ENCODE measurements around the gene PRR35.

The PRR35 gene

GRCh38 chr16:549544-550263 lies 10.5 kb upstream of the PRR35 start:
- H3K4me3 ChIP-seq (ENCODE audit: insufficient read depth, low read depth, low read length, poor library complexity, severe bottlenecking): no peak overlapping the region
- H3K27ac ChIP-seq (ENCODE audit: insufficient read depth, low read length, poor library complexity, severe bottlenecking): no peak overlapping the region
- no peaks in the 10 kb centered on the region for H3K27me3 ChIP-seq (replicated peaks; ENCODE audit: control insufficient read depth, insufficient read depth, low read length, poor library complexity, severe bottlenecking)
- H3K4me1 ChIP-seq (ENCODE audit: control insufficient read depth, insufficient read depth, low read length, poor library complexity, severe bottlenecking): peaks cover 3% of the 10 kb centered on the region
- DNase-seq: no peak
- no peaks in the 10 kb centered on the region for H3K9me3 ChIP-seq (ENCODE audit: control insufficient read depth, low read length)
- H3K36me3 ChIP-seq (ENCODE audit: control insufficient read depth, insufficient read depth, low read length): peaks cover 32% of the 10 kb centered on the region

GRCh38 chr16:551210-551609 lies 9.0 kb upstream of the PRR35 start:
- H3K9me3 ChIP-seq (ENCODE audit: control insufficient read depth, low read length): no peaks in the 10 kb centered on the region
- peaks cover 3% of the 10 kb centered on the region for H3K4me1 ChIP-seq (ENCODE audit: control insufficient read depth, insufficient read depth, low read length, poor library complexity, severe bottlenecking)
- H3K27me3 ChIP-seq (replicated peaks; ENCODE audit: control insufficient read depth, insufficient read depth, low read length, poor library complexity, severe bottlenecking): no peaks in the 10 kb centered on the region
- H3K27ac ChIP-seq (ENCODE audit: insufficient read depth, low read length, poor library complexity, severe bottlenecking): no peak overlapping the region
- no peak for DNase-seq
- peaks cover 29% of the 10 kb centered on the region for H3K36me3 ChIP-seq (ENCODE audit: control insufficient read depth, insufficient read depth, low read length)
- no peak overlapping the region for H3K4me3 ChIP-seq (ENCODE audit: insufficient read depth, low read depth, low read length, poor library complexity, severe bottlenecking)

GRCh38 chr16:552171-552570 lies 8.0 kb upstream of the PRR35 start:
- Histone ChIP-seq H3K27ac (ENCODE audit: insufficient read depth, low read length, poor library complexity, severe bottlenecking) (no peak overlapping the region), H3K4me1 (ENCODE audit: control insufficient read depth, insufficient read depth, low read length, poor library complexity, severe bottlenecking) (peaks cover 3% of the 10 kb centered on the region), H3K27me3 (replicated peaks; ENCODE audit: control insufficient read depth, insufficient read depth, low read length, poor library complexity, severe bottlenecking) (no peaks in the 10 kb centered on the region), H3K9me3 (ENCODE audit: control insufficient read depth, low read length) (no peaks in the 10 kb centered on the region), H3K4me3 (ENCODE audit: insufficient read depth, low read depth, low read length, poor library complexity, severe bottlenecking) (no peak overlapping the region), H3K36me3 (ENCODE audit: control insufficient read depth, insufficient read depth, low read length) (peaks cover 27% of the 10 kb centered on the region)
- no peak for DNase-seq

- Histone ChIP-seq H3K9me3 (ENCODE audit: control insufficient read depth, low read length) (no peaks in the 10 kb centered on the region), H3K4me1 (ENCODE audit: control insufficient read depth, insufficient read depth, low read length, poor library complexity, severe bottlenecking) (no peaks in the 10 kb centered on the region), H3K27me3 (replicated peaks; ENCODE audit: control insufficient read depth, insufficient read depth, low read length, poor library complexity, severe bottlenecking) (peaks cover 3% of the 10 kb centered on the region), H3K4me3 (ENCODE audit: insufficient read depth, low read depth, low read length, poor library complexity, severe bottlenecking) (no peak overlapping the region), H3K27ac (ENCODE audit: insufficient read depth, low read length, poor library complexity, severe bottlenecking) (no peak overlapping the region), H3K36me3 (ENCODE audit: control insufficient read depth, insufficient read depth, low read length) (peaks cover 17% of the 10 kb centered on the region)
- no peak for DNase-seq
These were observed 6.4 kb upstream of the PRR35 start for GRCh38 chr16:553601-554296.

- H3K4me3 ChIP-seq (ENCODE audit: insufficient read depth, low read depth, low read length, poor library complexity, severe bottlenecking): no peak overlapping the region
- DNase-seq: no peak
- H3K36me3 ChIP-seq (ENCODE audit: control insufficient read depth, insufficient read depth, low read length): peaks cover 17% of the 10 kb centered on the region
- peaks cover 8% of the 10 kb centered on the region for H3K27me3 ChIP-seq (replicated peaks; ENCODE audit: control insufficient read depth, insufficient read depth, low read length, poor library complexity, severe bottlenecking)
- H3K27ac ChIP-seq (ENCODE audit: insufficient read depth, low read length, poor library complexity, severe bottlenecking): no peak overlapping the region
- no peaks in the 10 kb centered on the region for H3K4me1 ChIP-seq (ENCODE audit: control insufficient read depth, insufficient read depth, low read length, poor library complexity, severe bottlenecking)
- H3K9me3 ChIP-seq (ENCODE audit: control insufficient read depth, low read length): no peaks in the 10 kb centered on the region
These were observed 5.9 kb upstream of the PRR35 start for GRCh38 chr16:554297-554621.

GRCh38 chr16:554640-555365 lies 5.4 kb upstream of the PRR35 start:
- no peak overlapping the region for H3K27ac ChIP-seq (ENCODE audit: insufficient read depth, low read length, poor library complexity, severe bottlenecking)

GRCh38 chr16:555528-556473 lies 4.4 kb upstream of the PRR35 start:
- no peaks in the 10 kb centered on the region for H3K9me3 ChIP-seq (ENCODE audit: control insufficient read depth, low read length)
- H3K4me1 ChIP-seq (ENCODE audit: control insufficient read depth, insufficient read depth, low read length, poor library complexity, severe bottlenecking): no peaks in the 10 kb centered on the region
- H3K27ac ChIP-seq (ENCODE audit: insufficient read depth, low read length, poor library complexity, severe bottlenecking): no peak overlapping the region
- H3K4me3 ChIP-seq (ENCODE audit: insufficient read depth, low read depth, low read length, poor library complexity, severe bottlenecking): no peak overlapping the region
- no peak for DNase-seq
- H3K27me3 ChIP-seq (replicated peaks; ENCODE audit: control insufficient read depth, insufficient read depth, low read length, poor library complexity, severe bottlenecking): peaks cover 16% of the 10 kb centered on the region
- peaks cover 17% of the 10 kb centered on the region for H3K36me3 ChIP-seq (ENCODE audit: control insufficient read depth, insufficient read depth, low read length)

More at GRCh38 chr16:554640-555365, 5.4 kb upstream of the PRR35 start:
- no peak for DNase-seq
- no peak overlapping the region for H3K4me3 ChIP-seq (ENCODE audit: insufficient read depth, low read depth, low read length, poor library complexity, severe bottlenecking)
- H3K4me1 ChIP-seq (ENCODE audit: control insufficient read depth, insufficient read depth, low read length, poor library complexity, severe bottlenecking): no peaks in the 10 kb centered on the region
- no peaks in the 10 kb centered on the region for H3K9me3 ChIP-seq (ENCODE audit: control insufficient read depth, low read length)
- H3K27me3 ChIP-seq (replicated peaks; ENCODE audit: control insufficient read depth, insufficient read depth, low read length, poor library complexity, severe bottlenecking): peaks cover 13% of the 10 kb centered on the region
- peaks cover 17% of the 10 kb centered on the region for H3K36me3 ChIP-seq (ENCODE audit: control insufficient read depth, insufficient read depth, low read length)

- no peak for DNase-seq
- Histone ChIP-seq H3K36me3 (ENCODE audit: control insufficient read depth, insufficient read depth, low read length) (peaks cover 14% of the 10 kb centered on the region), H3K27ac (ENCODE audit: insufficient read depth, low read length, poor library complexity, severe bottlenecking) (no peak overlapping the region), H3K4me3 (ENCODE audit: insufficient read depth, low read depth, low read length, poor library complexity, severe bottlenecking) (no peak overlapping the region), H3K4me1 (ENCODE audit: control insufficient read depth, insufficient read depth, low read length, poor library complexity, severe bottlenecking) (no peaks in the 10 kb centered on the region), H3K9me3 (ENCODE audit: control insufficient read depth, low read length) (no peaks in the 10 kb centered on the region), H3K27me3 (replicated peaks; ENCODE audit: control insufficient read depth, insufficient read depth, low read length, poor library complexity, severe bottlenecking) (peaks cover 22% of the 10 kb centered on the region)
These were observed 3.6 kb upstream of the PRR35 start for GRCh38 chr16:556474-557173.

All from effector memory CD4-positive, alpha-beta T cell (primary cell).